NCI-H1105 (cell line): ENCODE data around the gene NTM.
A peak's percentile ranks its signal among the peaks of the same experiment; 100 is the strongest.

Experiments used
- DNase-seq: peaks from one replicate; lab custom pipeline; 2025; lab: John Stamatoyannopoulos, UW

NTM gene

GRCh38 chr11:131964698-131965483, 594.5 kb downstream of the NTM start:
- DNase-seq, result no peak

- DNase-seq, result no peak
Observed at GRCh38 chr11:131965504-131965903, 595.1 kb downstream of the NTM start.

GRCh38 chr11:131966667-131967066, 596.3 kb downstream of the NTM start:
- no peak for DNase-seq

GRCh38 chr11:131969261-131969660, 598.8 kb downstream of the NTM start:
- no peak for DNase-seq

- no peak for DNase-seq
Observed at GRCh38 chr11:131973061-131973460, 602.6 kb downstream of the NTM start.

- no peak for DNase-seq
Observed at GRCh38 chr11:131975619-131976018, 605.2 kb downstream of the NTM start.

GRCh38 chr11:131976021-131976420, 605.6 kb downstream of the NTM start:
- no peak for DNase-seq

GRCh38 chr11:131977231-131977630, 606.8 kb downstream of the NTM start:
- no peak for DNase-seq

- no peak for DNase-seq
Observed at GRCh38 chr11:131977854-131978253, 607.4 kb downstream of the NTM start.

- no peak for DNase-seq
Observed at GRCh38 chr11:131978351-131978750, 607.9 kb downstream of the NTM start.

GRCh38 chr11:131979364-131979763, 608.9 kb downstream of the NTM start:
- peak; percentile 61 for DNase-seq

- no peak for DNase-seq
Observed at GRCh38 chr11:131980199-131980598, 609.8 kb downstream of the NTM start.

GRCh38 chr11:131980888-131981668, 610.7 kb downstream of the NTM start:
- DNase-seq, result no peak

- DNase-seq, result no peak
Observed at GRCh38 chr11:131982154-131982553, 611.7 kb downstream of the NTM start.

GRCh38 chr11:131985846-131986301, 615.5 kb downstream of the NTM start:
- no peak for DNase-seq

- no peak for DNase-seq
Observed at GRCh38 chr11:131987703-131988102, 617.3 kb downstream of the NTM start.

GRCh38 chr11:131991606-131992005, 621.2 kb downstream of the NTM start:
- no peak for DNase-seq

- DNase-seq, result no peak
Observed at GRCh38 chr11:131993246-131993645, 622.8 kb downstream of the NTM start.

- DNase-seq, result no peak
Observed at GRCh38 chr11:131998020-131998419, 627.6 kb downstream of the NTM start.

- DNase-seq, result peak; percentile 89
Observed at GRCh38 chr11:131999084-131999483, 628.7 kb downstream of the NTM start.

- no peak for DNase-seq
Observed at GRCh38 chr11:131999955-132000354, 629.5 kb downstream of the NTM start.

GRCh38 chr11:132005887-132006286, 635.5 kb downstream of the NTM start:
- DNase-seq, result no peak

GRCh38 chr11:132006884-132007580, 636.6 kb downstream of the NTM start:
- no peak for DNase-seq
